CD14-positive monocyte (primary cell): ENCODE measurements around the gene WEE2. TPM values are rescaled to one million over a fixed set of nuclear protein-coding genes. Genes with fewer than 3 reads are reported as not detected.
"Not testable (repeated sequence)": the region's sequence is repeated elsewhere in the genome, so short reads cannot be mapped to it uniquely, and the experiment has no call there.

Experiments used
- DNase-seq, 3 donors: peaks; one replicate each; pipeline ENCODE4 v3.0.0-alpha.2; 2011 to 2022
- H2AFZ ChIP-seq: 2 replicates; pipeline ENCODE4 v1.6.0; 2012; ENCODE audit warnings: mild to moderate bottlenecking, low read depth, low read length, inconsistent platforms; ENCODE audit not compliant: insufficient read depth, poor library complexity, severe bottlenecking
- H3K27ac ChIP-seq, 2 donors: 1 replicate in 1 of 2; 2 replicates in 1 of 2; pipeline ENCODE4 v1.5.1; 2012 to 2013; ENCODE audit warnings: low read length in 2 of 2, control low read depth in 1 of 2, inconsistent platforms in 1 of 2, low read depth in 1 of 2, mild to moderate bottlenecking in 1 of 2
- H3K27me3 ChIP-seq, 2 donors: one replicate each; pipeline versions ENCODE4 v1.6.0 to v1.6.1; 2011 to 2013; ENCODE audit warnings: low read length in 2 of 2; ENCODE audit not compliant: control insufficient read depth in 2 of 2, insufficient read depth in 2 of 2
- H3K36me3 ChIP-seq, 2 donors: replicated peaks in 1 of 2; 1 replicate in 1 of 2; 2 replicates in 1 of 2; pipeline versions ENCODE4 v1.5.1 to v1.6.1; 2012 to 2013; ENCODE audit warnings: low read length in 2 of 2, control low read depth in 1 of 2, inconsistent platforms in 1 of 2, mild to moderate bottlenecking in 1 of 2; ENCODE audit not compliant: insufficient read depth in 2 of 2, control insufficient read depth in 1 of 2
- H3K4me1 ChIP-seq, 2 donors: 1 replicate in 1 of 2; 2 replicates in 1 of 2; pipeline versions ENCODE4 v1.5.1 to v1.6.1; 2012 to 2013; ENCODE audit warnings: low read length in 2 of 2, control low read depth in 1 of 2, inconsistent platforms in 1 of 2, mild to moderate bottlenecking in 1 of 2, moderate library complexity in 1 of 2; ENCODE audit not compliant: insufficient read depth in 2 of 2, control insufficient read depth in 1 of 2
- H3K4me2 ChIP-seq: replicated peaks from 2 replicates; pipeline ENCODE3; 2012; ENCODE audit warnings: low read length, moderate library complexity, mild to moderate bottlenecking; ENCODE audit not compliant: poor library complexity, severe bottlenecking; ENCODE audit errors: extremely low read depth
- H3K4me3 ChIP-seq, 3 experiments: fragments of 200-600 bp in 1 of 3; sonication (generic) in 1 of 3; replicated peaks in 1 of 3; 1 replicate in 2 of 3; 2 replicates in 1 of 3; pipeline ENCODE4 v1.5.1; 2011 to 2013; ENCODE audit warnings: low read length in 3 of 3, mild to moderate bottlenecking in 3 of 3, control low read depth in 2 of 3, low read depth in 2 of 3, inconsistent platforms in 1 of 3, moderate library complexity in 1 of 3
- H3K79me2 ChIP-seq: 2 replicates; pipeline ENCODE4 v1.6.0; 2012; ENCODE audit warnings: mild to moderate bottlenecking, control low read depth, inconsistent platforms, low read length, moderate library complexity; ENCODE audit not compliant: insufficient read depth
- H3K9ac ChIP-seq: 2 replicates; pipeline ENCODE4 v1.6.0; 2017; ENCODE audit warnings: low read length, mild to moderate bottlenecking; ENCODE audit not compliant: insufficient read depth, poor library complexity, severe bottlenecking
- H3K9me3 ChIP-seq, 2 donors: replicated peaks in 1 of 2; 1 replicate in 1 of 2; 2 replicates in 1 of 2; pipeline versions ENCODE4 v1.5.1 to v1.6.1; 2012 to 2013; ENCODE audit warnings: low read length in 2 of 2, control low read depth in 1 of 2; ENCODE audit not compliant: control insufficient read depth in 1 of 2, insufficient read depth in 1 of 2
- H4K20me1 ChIP-seq: 2 replicates; pipeline ENCODE4 v1.6.0; 2012; ENCODE audit warnings: mild to moderate bottlenecking, low read length, control low read depth, moderate library complexity; ENCODE audit not compliant: insufficient read depth
- H3K27ac Mint-ChIP-seq, 7 donors: one replicate each; pipeline ENCODE4 v1.8.0; 2020; ENCODE audit warnings: mild to moderate bottlenecking in 7 of 7, mixed read lengths in 7 of 7, moderate library complexity in 6 of 7, inconsistent platforms in 2 of 7
- H3K27me3 Mint-ChIP-seq, 3 donors: one replicate each; pipeline ENCODE4 v1.8.0; 2021 to 2022; ENCODE audit warnings: low read depth in 3 of 3, mild to moderate bottlenecking in 3 of 3, mixed read lengths in 3 of 3, moderate library complexity in 3 of 3, inconsistent platforms in 1 of 3
- H3K36me3 Mint-ChIP-seq, 2 donors: one replicate each; pipeline ENCODE4 v1.8.0; 2020; ENCODE audit warnings: mixed read lengths in 2 of 2, inconsistent platforms in 1 of 2, mild to moderate bottlenecking in 1 of 2
- H3K4me1 Mint-ChIP-seq: one replicate; pipeline ENCODE4 v1.8.0; 2020; ENCODE audit warnings: mild to moderate bottlenecking, mixed read lengths
- H3K4me3 Mint-ChIP-seq, 2 donors: one replicate each; pipeline ENCODE4 v1.8.0; 2020; ENCODE audit warnings: mild to moderate bottlenecking in 2 of 2, mixed read lengths in 2 of 2, moderate library complexity in 1 of 2
- H3K9me3 Mint-ChIP-seq, 7 donors: one replicate each; pipeline ENCODE4 v1.8.0; 2020 to 2022; ENCODE audit warnings: mixed read lengths in 7 of 7, mild to moderate bottlenecking in 6 of 7, moderate library complexity in 6 of 7, inconsistent platforms in 2 of 7
- WGBS: methylation state at CpG from one replicate; pipeline ENCODE4 v1.1.5; 2013; ENCODE audit warnings: missing lambda C conversion rate; ENCODE audit not compliant: insufficient coverage; 5-methylcytosine and 5-hydroxymethylcytosine counted together
- intact Hi-C, 2 donors: fragments of 100-400 bp; cut with micrococcal nuclease; formaldehyde crosslinking; loops; one replicate each; pipeline versions ENCODE4 v1.15.0 to v1.15.1; 2023
- polyA plus RNA-seq, 3 donors: library from polyadenylated mRNA; depleted of rRNA in 1 of 3; unstranded in 2 of 3; stranded (reverse) in 1 of 3; fragments of 300-500 nt in 2 of 3; fragments of >200 nt in 1 of 3; fragmentation: Illumina TruSeq in 2 of 3; gene quantifications; 1 replicate in 2 of 3; 2 replicates in 1 of 3; pipeline ENCODE4 v1.2.3, GENCODE V29; 2012 to 2021
- TF ChIP-seq, protein P1 (sequence below): fragments of 200-600 bp; IDR thresholded peaks from one replicate; pipeline ENCODE4 v1.8.0; 2022; ENCODE audit warnings: antibody characterized with exemption, mild to moderate bottlenecking

The WEE2 gene
- polyA plus RNA-seq, 3 donors = not detected

DNA sequence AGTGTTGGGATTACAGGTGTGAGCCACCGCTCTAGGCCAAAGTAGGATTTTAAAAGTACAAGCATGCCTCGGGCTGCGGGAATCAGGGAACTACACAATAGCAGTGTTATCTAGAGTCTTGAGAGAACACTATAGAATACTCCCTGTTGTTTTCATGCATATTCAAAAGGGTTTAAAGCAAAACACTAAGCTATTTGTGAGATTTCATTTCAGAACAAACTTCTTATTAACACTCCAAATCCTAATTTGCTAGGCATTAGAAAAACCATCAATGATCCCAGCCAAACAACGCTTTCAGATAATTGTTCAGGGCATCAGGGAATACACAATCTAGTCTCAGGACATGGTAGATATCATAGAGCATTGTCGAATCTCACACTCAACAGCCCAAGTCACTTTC, 20.1 kb upstream of the WEE2 start:
- intact Hi-C loops = no loop called here
- Mint-ChIP-seq H3K4me1 (no peaks in the 10 kb centered on the region), H3K9me3 (no peaks in the 10 kb centered on the region), H3K27ac (no peak overlapping the region), H3K4me3 (no peak overlapping the region), H3K36me3 (peaks cover 11 to 12% of the 10 kb centered on the region in 2 donors), H3K27me3 (no peaks in the 10 kb centered on the region)
- Histone ChIP-seq H3K4me1 (no peaks in the 10 kb centered on the region), H3K9me3 (no peaks in the 10 kb centered on the region), H3K4me2 (no peak overlapping the region), H2AFZ (no peak overlapping the region), H3K4me3 (no peak overlapping the region), H4K20me1 (no peaks in the 10 kb centered on the region), H3K9ac (no peak overlapping the region), H3K36me3 (peaks cover 5 to 16% of the 10 kb centered on the region in 2 donors), H3K27me3 (no peaks in the 10 kb centered on the region), H3K79me2 (no peaks in the 10 kb centered on the region), H3K27ac (no peak overlapping the region)
- WGBS = no CpG with 5 or more reads among the region's 5 CpGs
- no peak for DNase-seq
- TF ChIP-seq, protein P1, sequence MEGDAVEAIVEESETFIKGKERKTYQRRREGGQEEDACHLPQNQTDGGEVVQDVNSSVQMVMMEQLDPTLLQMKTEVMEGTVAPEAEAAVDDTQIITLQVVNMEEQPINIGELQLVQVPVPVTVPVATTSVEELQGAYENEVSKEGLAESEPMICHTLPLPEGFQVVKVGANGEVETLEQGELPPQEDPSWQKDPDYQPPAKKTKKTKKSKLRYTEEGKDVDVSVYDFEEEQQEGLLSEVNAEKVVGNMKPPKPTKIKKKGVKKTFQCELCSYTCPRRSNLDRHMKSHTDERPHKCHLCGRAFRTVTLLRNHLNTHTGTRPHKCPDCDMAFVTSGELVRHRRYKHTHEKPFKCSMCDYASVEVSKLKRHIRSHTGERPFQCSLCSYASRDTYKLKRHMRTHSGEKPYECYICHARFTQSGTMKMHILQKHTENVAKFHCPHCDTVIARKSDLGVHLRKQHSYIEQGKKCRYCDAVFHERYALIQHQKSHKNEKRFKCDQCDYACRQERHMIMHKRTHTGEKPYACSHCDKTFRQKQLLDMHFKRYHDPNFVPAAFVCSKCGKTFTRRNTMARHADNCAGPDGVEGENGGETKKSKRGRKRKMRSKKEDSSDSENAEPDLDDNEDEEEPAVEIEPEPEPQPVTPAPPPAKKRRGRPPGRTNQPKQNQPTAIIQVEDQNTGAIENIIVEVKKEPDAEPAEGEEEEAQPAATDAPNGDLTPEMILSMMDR = no peak

GRCh38 chr7:141689072-141689825, 18.9 kb upstream of the WEE2 start:
- H3K27me3 Mint-ChIP-seq, H3K4me3 Mint-ChIP-seq, H3K4me2 ChIP-seq, H3K9me3 ChIP-seq, H2AFZ ChIP-seq, H3K4me1 Mint-ChIP-seq, DNase-seq, H3K27ac ChIP-seq, intact Hi-C loops, H3K9ac ChIP-seq, H3K27ac Mint-ChIP-seq, H3K4me1 ChIP-seq, H3K79me2 ChIP-seq, H3K9me3 Mint-ChIP-seq, H3K4me3 ChIP-seq, H4K20me1 ChIP-seq, H3K27me3 ChIP-seq: not testable (repeated sequence)
- peaks cover 5 to 16% of the 10 kb centered on the region in 2 donors for H3K36me3 ChIP-seq
- whole genome bisulfite sequencing = no CpG with 5 or more reads among the region's 3 CpGs
- H3K36me3 Mint-ChIP-seq = peaks cover 11 to 12% of the 10 kb centered on the region in 2 donors
